GM21786 (cell line): ENCODE results near the gene FADS2.

Source experiments
- ATAC-seq: cut with Tn5 transposase; IDR thresholded peaks from one replicate; pipeline ENCODE4 v1.9.1; 2021; ENCODE audit not compliant: unreplicated experiment

Gene FADS2

DNA sequence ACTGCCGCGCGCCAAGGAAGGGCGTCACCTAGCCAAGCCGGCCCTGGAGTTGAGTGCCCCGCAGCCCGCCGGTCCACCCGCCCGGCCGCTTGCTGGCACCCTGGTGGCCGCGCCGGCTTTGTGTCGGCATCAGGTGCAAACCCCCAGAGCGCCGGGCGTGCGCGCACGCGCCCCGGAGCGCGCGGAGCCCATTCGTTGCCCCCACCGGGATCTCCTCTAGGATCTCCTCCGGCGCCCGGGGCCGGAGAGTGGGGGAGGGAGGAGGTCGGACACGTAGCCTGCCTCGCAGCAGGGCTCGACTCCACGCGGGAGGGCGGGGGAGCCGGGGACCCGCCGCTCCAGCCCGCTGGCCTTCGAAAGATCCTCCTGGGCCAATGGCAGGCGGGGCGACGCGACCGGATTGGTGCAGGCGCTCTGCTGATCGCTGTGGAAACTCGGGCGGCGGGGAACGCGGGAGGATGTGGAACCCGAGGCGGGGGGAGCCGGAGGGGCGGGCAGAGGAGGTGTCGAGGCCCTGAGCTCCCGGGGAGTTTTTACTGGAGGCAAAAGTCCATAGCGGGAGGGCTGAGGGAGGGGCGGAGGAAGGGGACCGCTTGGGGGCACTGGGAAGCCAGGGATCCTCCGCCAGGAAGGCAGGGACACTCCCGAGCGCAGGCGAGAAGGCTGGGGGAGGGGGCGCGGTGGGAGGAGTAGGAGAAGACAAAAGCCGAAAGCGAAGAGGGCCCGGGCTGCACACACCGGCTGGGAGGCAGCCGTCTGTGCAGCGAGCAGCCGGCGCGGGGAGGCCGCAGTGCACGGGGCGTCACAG is at the start of gene FADS2:
TSS of gene FADS2 (plus strand) at position 730 of the 808 bp plus-strand sequence. CDS start 91 bp downstream, outside the sequence.
- peak; percentile 67 for ATAC-seq

DNA sequence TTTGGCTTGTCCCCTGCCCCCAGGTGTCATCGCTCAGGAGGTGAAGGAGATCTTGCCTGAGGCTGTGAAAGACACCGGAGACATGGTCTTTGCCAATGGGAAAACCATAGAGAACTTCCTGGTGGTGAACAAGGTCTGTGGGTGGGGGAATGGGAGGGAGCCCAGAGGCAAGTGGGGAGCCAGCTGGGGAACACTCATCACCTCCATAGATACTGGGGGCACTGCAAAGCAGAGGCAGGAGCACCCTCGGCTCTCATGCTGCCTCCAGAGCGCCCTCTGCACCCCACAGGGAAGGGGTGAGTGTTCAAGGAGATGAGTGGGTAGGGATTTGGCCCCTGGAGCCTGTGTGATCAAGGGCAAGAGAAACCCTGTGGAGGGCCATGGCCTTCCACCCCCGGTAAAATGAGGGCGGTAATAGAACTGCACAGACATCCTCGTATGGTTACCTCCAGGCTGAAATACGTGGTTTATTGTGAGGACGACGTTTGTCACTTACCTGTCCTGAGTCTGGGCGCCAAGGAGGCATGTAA is 49.7 kb upstream of the FADS2 start:
- ATAC-seq, result no peak

DNA sequence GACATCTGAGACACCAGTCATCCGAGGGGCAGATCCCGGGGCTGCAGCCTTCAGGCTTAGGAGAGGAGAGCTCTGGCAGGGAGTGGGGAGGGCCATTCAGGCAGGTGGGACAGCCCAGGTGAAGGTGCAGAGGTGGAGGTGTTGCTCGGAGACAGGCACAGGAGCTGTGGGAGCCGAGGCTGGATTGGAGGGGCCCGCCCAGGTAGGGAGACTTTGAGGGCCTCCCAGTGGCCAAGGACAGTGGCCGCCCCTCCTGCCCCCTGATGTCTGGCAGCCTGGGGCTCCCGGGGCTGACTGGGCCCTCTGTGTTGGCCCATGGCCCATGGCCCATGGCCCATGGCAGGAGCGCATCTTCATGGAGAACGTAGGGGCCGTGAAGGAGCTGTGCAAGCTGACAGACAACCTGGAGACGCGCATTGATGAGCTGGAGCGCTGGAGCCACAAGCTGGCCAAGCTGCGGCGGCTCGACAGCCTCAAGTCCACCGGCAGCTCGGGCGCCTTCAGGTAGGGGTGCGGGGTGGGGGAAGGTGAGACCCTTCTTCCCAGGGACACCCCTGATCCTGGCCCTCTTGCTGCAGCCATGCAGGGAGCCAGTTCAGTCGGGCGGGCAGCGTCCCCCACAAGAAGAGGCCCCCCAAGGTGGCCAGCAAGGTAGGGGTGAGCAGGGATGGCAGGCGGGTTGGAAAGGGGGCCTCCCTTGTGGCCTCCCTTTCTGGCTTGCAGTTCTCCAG is 49.0 kb upstream of the FADS2 start:
- ATAC-seq, result no peak

DNA sequence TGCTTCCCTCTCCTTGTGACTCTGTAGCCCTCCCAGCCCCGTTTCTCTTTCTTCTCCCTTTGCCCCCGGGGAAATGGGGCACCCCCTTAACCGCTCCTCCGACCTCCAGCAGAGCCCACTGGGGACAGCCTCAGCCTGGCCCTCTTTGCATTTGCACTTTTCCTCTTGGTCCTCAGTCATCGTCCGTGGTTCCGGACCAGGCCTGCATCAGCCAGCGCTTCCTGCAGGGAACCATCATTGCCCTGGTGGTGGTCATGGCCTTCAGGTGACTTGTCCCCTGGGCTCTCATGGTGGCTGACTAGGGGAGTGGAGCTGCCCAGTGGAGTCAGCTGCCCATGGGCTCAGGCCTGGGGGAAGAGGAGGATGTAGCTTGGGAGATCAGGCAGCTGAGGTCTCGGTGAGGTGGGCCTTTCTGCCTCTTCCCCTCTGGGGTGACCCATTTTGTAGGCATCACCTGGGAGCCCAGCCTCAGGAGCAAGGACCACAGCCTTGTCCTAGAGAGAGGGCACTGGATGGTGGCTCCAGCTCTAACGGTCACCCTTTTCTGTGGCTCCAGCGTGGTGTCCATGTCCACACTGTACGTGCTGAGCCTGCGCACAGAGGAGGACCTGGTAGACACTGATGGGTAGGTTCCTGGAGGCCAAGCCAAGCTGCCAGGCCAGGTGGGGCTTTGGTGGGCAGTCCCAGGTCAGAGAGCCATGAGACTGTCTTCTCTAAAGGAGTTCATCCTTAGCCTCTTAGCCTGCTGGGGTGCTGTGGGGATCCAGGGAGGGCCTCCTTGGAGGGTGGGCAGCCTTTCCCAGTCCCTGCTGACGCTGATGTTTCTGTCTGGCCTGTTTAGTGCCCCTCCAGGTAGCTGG is 48.2 kb upstream of the FADS2 start:
- no peak for ATAC-seq

DNA sequence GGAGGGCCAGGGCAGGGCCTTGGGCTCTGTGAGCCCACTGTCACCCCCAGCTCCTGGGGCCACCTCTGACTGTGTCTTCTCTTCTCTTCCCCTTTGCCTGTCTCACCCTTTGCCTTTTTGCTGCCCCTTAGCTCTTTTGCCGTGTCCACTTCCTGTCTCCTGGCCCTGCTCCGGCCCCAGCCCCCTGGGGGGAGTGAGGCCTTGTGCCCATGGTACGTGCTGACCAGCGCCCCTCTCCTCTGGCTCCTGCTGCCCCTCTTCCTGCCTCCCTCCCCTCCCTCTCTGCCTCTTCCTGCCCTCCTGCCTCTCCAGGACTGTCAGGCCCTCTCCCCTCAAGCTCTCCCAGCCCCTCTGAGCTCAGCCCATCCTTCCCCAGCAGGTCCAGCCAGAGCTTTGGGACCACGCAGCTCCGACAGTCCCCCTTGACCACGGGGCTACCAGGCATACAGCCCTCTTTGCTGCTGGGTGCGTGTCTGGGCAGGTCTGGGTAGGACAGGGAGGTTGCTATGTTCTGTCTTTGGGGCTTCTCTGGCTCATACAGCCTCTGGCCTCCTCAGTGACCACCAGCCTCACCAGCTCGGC is 47.4 kb upstream of the FADS2 start:
- no peak for ATAC-seq

DNA sequence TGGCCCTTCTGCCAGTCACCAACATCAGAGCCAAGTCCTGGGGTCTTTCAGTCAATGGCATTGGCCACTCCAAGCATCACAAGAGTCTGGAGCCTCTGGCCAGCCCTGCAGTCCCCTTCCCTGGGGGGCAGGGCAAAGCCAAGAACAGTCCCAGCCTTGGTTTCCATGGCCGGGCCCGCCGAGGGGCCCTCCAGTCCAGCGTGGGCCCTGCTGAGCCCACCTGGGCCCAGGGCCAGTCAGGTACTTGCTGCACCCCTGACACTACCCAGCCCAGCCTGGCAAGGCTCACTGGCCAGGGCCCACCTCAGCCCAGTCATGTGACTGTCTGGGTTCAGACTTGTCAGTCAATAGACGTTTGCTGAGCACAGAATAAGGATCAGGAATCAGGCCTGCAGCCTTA is 46.5 kb upstream of the FADS2 start:
- no peak for ATAC-seq

DNA sequence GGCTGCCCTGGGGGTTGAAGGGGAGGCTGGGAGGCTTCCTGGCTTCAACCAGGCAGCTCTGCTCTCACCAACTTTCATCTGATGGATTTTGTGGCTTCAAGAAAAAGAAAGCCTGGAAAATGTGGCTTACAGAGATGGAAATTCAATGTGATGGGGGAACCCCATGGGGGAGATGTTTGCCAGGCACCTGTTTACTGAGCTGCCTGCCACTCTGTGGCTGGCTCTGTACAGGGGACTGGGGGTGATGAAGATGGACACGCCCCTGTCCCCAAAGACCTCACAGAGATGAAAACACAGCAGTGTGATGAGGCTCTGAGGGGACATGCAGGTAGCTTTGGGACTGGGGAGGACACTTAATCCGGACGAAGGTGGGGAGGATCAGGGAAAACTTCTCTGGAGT is 45.8 kb upstream of the FADS2 start:
- ATAC-seq, result no peak

DNA sequence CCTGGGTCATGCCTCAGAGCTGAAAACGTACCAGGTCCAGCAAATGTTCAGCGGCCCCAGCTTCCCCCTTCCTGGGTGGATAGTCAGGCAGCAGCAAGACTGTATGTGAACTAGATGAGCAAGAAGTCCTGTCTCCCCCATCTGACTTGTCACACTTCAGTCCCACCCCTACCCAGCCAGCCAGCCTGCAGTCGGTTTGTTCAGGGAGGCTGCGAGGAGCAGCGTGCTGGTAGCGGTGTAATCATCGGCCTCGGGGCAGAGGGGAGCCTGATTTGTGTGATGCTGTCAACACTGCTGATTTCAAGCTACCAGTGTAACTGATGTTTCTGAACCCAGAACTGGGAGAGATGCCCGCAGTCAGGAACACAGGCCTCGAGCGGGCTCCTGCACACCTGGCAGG is 45.3 kb upstream of the FADS2 start:
- no peak for ATAC-seq

DNA sequence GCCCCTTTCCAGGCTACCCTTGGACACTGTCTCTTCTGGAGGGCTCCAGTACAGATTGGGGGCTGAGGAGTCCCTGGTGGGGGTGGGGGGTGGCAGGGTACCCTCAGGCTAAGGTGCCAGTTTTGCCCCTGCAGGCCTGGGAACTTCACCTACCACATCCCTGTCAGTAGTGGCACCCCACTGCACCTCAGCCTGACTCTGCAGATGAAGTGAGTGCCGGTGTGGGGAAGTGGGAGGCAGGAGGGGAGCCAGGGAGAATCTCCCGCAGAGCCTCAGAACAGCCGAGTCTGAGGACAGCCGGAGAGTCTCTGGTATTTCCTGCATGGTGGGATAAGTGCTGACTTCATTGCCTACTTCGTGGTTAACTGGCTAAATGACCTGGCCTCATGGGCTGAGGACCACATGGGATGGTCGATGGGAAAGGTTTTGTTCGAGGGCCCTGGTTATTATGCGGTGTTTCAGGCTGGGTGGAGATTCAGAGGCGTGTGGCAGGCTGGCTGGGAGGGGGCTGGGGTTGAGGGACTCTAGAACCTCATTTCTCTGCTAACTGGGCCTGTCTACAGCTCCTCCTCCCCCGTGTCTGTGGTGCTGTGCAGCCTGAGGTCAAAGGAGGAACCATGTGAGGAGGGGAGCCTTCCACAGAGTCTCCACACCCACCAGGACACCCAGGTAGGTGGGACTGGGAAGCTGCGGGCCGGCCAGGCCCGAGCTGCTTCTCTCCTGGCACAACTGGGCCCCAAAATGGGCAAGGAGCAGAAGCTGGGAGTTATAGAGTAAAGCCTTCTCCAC is 44.2 kb upstream of the FADS2 start:
- ATAC-seq, result no peak

DNA sequence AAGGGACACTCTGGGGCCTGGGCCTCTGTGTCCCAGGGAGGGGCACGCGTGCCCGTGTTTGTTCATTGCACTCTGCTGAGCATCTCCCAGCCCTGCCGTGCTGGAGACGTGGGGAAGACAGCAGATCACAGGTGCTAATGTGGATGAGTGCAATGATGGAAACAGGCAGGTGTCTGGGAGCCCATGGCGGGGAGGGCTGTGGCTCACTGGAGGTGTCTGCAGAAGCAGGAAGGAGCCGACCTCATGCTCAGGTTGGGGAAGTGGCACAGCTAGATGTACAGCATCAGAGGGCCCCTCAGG is 43.6 kb upstream of the FADS2 start:
- ATAC-seq, result no peak

DNA sequence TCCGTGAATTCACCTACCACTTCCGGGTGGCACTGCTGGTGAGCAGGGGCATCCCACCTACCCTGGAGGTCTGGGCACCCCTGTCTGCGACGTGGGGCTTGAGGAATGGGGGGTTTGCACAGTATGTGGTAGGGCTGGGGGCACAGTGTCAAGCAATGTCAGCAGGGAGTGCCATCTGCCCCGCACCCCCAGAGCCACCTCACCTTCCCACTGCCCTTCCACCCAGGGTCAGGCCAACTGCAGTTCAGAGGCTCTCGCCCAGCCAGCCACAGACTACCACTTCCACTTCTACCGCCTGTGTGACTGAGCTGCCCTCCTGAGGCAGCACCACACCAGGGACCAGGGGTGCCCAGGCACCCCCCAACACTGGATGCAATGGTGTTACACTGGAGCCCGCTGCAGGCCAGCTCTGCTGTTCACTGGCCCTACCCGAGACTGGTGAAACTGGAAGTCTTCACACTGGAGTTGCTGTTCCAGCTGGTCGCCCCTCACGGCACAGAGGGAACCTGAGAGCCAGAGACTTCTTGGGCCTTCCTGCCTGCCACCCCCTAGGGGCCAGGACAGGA is 42.2 kb upstream of the FADS2 start:
- ATAC-seq, result no peak

DNA sequence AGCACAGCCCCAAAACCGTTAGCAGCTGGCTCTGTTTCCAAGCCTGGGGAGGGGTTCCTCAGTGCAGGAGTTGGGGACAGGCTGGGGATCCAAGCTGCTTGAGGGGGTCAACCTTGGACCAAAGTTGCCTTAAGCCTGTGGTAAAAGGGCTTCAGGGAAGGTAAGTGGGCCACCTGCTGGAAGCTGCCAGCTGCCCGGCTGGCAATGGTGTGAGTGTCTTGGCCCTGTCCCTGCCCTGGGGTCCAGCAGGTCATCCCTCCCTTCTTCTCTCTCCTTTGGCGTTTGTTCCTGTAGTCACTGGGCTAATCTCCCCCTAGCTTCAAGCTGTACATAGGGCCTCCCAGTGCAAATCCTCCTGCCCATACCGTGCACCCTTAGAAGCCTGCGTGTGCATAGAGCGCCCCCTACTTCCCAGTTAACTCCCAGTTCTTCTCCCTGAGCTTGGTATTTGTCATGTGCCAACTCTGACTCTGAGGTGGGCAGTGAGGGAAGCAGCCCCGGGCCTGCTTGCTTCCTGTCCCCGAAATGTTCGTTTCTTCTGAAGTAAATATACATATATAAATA is 40.1 kb upstream of the FADS2 start:
- ATAC-seq, result no peak

DNA sequence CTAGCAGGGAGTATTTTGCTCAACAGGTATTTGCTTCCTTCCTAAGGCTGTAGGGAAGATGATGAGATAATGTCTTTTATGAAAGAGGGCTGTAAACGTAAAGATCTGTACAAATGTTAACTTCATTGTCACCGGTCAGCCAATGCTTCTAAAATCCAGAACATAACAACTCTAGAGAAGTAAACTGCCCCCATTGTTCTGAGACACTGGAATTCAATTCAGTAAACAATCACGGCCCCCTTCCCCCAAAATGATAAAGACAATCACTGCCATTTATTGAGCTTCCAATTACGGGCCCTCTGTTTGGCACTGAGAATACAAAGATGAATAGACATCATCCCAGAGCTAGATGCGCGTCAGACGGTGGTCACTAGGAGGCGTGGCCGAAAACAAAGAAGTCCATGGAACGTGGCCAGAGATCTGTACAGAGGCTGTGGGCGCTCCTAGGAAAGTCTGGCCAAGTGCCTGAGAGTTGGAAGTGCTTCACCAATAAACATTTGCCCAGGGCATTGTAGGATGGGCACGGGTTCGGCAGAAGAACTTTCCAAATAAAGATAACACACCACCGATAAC is 36.3 kb upstream of the FADS2 start:
- ATAC-seq, result no peak

DNA sequence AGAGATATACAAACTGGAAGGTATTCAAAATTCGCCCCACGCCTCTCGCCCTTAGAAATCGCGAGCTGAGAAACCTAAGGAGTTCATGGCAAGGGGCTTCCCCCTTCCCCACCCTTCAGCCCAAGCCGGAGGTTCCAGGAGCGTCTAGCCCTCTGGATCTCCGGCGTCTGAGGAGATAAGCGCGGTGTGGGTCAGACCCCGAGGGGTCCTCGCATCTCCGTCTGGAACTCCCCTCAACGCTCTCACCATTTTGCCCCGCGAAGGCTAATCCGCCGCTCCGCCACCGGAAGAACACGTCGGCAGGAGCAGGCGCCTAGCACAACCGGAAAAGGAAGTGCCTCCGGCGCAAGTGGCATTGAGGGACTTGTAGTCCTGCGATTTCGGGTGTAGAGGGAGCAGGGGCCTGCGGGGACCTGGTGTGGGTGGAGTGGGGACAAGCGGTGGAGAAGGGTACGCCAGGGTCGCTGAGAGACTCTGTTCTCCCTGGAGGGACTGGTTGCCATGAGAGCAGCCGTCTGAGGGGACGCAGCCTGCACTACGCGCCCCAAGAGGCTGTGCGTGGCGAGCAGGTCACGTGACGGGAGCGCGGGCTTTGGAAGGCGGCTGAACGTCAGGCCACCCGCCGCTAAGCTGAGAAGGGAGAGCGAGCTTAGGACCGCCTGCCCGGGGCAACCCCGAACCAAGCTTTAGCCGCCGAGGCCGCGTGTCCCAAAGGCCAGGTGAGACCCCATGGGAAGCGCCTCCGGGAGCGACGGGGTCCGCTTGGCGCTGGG is 35.6 kb upstream of the FADS2 start, which contains the start of the genes FEN1 and TMEM258:
TSS of gene FEN1 (plus strand) at position 602 of the 773 bp plus-strand sequence. CDS start 2,451 bp downstream, outside the sequence.
TSS of gene TMEM258 (minus strand) at position 290 of the 773 bp plus-strand sequence. CDS start at position 249, 41 bp downstream.
- ATAC-seq, result peak; percentile 83

DNA sequence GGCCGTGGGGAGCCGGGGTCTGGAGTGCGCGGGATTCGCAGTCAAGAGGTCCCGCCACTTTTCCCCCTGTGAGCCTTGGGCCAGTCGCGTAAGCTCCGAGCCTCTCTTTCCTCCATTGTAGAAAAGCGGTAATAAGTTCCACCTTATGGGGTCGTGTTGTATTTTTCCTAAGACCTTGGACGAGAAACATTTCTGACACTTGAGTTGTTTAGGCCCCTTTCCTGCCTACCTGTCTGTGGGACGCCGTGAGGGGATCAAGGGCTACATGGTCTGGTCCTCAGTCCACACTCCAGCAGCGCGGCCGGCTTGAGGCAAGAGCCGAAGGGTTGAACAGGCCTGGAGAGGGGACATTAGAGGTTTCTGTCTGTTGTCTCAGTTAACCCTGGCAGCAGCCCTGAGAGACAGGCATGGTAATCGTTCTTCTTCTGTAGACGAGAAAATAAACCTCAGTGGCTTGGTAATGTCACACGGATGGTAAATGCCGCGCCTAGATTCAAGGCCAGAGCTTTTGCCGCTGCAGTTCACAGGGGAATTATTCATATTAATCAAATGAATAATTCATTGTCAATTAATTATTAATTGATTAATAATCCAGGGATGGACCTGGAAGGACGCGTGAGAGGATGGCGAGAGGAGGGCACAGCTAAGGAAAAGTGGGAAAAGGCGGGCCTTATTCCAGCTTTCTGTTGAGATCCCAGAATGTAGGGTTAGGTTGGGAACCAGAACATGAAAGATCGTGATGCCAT is 34.8 kb upstream of the FADS2 start:
- no peak for ATAC-seq

DNA sequence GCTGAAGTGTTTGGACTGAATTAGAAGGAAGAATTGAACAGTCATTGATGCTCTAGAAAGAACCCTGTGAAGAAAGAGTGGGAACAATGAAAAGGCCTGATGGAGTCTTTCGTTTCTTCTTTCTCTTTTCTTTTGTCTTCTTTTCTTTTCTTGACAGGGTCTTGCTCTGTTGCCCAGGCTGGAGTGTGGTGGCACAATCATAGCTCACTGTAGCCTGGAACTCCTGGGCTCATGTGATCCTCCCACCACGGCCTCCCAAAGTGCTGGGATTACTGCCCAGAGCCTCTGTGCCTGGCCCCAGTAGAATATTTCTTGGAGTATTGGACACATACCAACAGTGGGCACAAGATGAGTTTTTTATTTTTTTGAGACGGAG is 34.3 kb upstream of the FADS2 start:
- no peak for ATAC-seq

DNA sequence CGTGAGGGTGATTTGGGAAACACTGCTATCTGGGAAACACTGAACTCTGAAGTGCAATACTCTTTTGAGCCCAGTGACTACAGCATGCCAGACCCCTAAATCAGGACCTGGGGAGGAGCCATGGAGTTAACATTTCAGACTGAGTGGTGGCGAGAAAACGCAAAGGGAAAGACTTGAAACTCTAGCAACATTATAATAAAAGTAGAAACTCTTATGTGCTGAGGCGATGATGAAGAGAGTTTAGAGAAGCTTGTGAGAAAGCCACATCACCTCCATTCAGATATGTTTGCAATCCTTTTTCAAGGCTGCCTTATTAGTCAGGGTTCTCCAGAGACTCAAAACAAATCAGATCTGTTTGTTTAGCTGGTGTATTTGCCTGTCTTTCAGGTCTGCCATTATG is 33.5 kb upstream of the FADS2 start:
- ATAC-seq, result no peak

DNA sequence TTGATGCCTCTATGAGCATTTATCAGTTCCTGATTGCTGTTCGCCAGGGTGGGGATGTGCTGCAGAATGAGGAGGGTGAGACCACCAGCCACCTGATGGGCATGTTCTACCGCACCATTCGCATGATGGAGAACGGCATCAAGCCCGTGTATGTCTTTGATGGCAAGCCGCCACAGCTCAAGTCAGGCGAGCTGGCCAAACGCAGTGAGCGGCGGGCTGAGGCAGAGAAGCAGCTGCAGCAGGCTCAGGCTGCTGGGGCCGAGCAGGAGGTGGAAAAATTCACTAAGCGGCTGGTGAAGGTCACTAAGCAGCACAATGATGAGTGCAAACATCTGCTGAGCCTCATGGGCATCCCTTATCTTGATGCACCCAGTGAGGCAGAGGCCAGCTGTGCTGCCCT is 32.6 kb upstream of the FADS2 start:
- no peak for ATAC-seq
